ENCODE results near the gene TRMT11. TPM values are rescaled to one million over a fixed set of nuclear protein-coding genes. Genes with fewer than 3 reads are reported as not detected.

The TRMT11 gene
- total and polyA plus RNA-seq, 2 of the 13 experiments (the other 11 are each of a cell fraction or from before 2014, with no cell fraction given): 42.2 to 81.9 TPM

DNA sequence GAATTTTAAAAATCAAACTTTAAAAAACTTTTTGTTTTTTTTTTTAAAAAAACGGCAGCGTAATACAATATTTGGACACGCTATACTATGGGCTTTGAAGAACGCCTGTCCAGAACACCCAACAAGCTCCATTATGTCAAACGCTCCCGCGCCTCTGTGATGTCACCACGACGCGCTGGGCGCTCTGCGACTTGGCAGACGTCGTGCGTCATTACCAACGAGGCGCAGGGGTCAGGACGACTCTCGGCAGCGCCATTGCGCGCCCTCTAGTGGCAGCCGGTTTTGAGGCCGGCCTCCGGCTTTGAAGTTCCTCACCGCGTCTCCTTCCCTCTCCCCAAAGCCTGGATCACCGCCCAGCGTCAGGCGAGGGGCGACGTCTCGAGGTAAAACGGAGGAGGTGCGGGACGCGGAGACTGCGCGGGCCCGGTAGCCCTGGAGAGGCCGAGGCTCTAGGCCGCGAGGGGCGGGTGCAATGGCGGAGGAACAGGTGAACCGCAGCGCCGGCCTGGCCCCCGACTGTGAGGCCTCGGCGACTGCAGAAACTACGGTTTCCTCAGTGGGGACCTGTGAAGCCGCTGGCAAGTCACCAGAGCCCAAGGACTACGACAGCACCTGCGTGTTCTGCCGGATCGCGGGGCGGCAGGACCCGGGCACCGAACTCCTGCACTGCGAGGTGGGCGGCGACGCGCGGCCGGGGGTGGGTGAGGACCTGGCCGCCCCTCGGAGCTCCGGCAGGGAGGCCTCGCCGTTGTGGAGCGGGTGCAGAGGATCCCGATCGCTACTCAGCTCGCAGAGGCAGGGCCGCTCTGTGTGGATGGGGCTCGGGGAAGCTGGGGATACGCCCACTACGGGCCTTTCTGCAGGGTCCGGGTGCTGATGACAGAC is 29.6 kb upstream of the TRMT11 start, which contains the start of gene HINT3 (continued):
- TF ChIP-seq PHF5A (CRISPR knock-in tag; IDR thresholded peaks at IDR 0.05; ENCODE audit: low read depth, unreplicated experiment): peak; percentile 72
- TF ChIP-seq PLSCR1 (CRISPR knock-in tag; IDR thresholded peaks at IDR 0.05; ENCODE audit: borderline replicate concordance): no peak
- TF ChIP-seq ZNF570 (CRISPR knock-in tag; IDR thresholded peaks at IDR 0.05; ENCODE audit: borderline replicate concordance): peak; percentile 34; the same call in 1 of the 2 replicates
- no peak for TF ChIP-seq ZNF496 (CRISPR knock-in tag; IDR thresholded peaks at IDR 0.05; ENCODE audit: insufficient replicate concordance)
- TF ChIP-seq, protein P1, sequence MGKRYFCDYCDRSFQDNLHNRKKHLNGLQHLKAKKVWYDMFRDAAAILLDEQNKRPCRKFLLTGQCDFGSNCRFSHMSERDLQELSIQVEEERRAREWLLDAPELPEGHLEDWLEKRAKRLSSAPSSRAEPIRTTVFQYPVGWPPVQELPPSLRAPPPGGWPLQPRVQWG (CRISPR knock-in tag; IDR thresholded peaks at IDR 0.05; ENCODE audit: borderline replicate concordance, low read depth): no peak
- TF ChIP-seq IRF2 (CRISPR knock-in tag; IDR thresholded peaks at IDR 0.05): peak; percentile 96
- TF ChIP-seq ZNF331 (CRISPR knock-in tag; IDR thresholded peaks at IDR 0.05): peak; percentile 93
- TF ChIP-seq KMT2A (CRISPR knock-in tag; IDR thresholded peaks at IDR 0.05): peak; percentile 95
- TF ChIP-seq ZNF383 (CRISPR knock-in tag; IDR thresholded peaks at IDR 0.05; ENCODE audit: borderline replicate concordance): no peak
- peak; percentile 97 for TF ChIP-seq SIN3A (IDR thresholded peaks at IDR 0.05; ENCODE audit: borderline replicate concordance, low read depth, low read length)
- TF ChIP-seq NPAS2 (CRISPR knock-in tag; IDR thresholded peaks at IDR 0.05; ENCODE audit: borderline replicate concordance): no peak
- peak; percentile 98 for TF ChIP-seq ZNF816 (CRISPR knock-in tag; IDR thresholded peaks at IDR 0.05; ENCODE audit: borderline replicate concordance)
- TF ChIP-seq SP1 (IDR thresholded peaks at IDR 0.05): no peak
- TF ChIP-seq SP1 (CRISPR knock-in tag; IDR thresholded peaks at IDR 0.05): peak; percentile 76
- peak; percentile 55; the same call in 1 of the 2 replicates for TF ChIP-seq ZNF44 (CRISPR knock-in tag; IDR thresholded peaks at IDR 0.05)
- TF ChIP-seq, protein P2, sequence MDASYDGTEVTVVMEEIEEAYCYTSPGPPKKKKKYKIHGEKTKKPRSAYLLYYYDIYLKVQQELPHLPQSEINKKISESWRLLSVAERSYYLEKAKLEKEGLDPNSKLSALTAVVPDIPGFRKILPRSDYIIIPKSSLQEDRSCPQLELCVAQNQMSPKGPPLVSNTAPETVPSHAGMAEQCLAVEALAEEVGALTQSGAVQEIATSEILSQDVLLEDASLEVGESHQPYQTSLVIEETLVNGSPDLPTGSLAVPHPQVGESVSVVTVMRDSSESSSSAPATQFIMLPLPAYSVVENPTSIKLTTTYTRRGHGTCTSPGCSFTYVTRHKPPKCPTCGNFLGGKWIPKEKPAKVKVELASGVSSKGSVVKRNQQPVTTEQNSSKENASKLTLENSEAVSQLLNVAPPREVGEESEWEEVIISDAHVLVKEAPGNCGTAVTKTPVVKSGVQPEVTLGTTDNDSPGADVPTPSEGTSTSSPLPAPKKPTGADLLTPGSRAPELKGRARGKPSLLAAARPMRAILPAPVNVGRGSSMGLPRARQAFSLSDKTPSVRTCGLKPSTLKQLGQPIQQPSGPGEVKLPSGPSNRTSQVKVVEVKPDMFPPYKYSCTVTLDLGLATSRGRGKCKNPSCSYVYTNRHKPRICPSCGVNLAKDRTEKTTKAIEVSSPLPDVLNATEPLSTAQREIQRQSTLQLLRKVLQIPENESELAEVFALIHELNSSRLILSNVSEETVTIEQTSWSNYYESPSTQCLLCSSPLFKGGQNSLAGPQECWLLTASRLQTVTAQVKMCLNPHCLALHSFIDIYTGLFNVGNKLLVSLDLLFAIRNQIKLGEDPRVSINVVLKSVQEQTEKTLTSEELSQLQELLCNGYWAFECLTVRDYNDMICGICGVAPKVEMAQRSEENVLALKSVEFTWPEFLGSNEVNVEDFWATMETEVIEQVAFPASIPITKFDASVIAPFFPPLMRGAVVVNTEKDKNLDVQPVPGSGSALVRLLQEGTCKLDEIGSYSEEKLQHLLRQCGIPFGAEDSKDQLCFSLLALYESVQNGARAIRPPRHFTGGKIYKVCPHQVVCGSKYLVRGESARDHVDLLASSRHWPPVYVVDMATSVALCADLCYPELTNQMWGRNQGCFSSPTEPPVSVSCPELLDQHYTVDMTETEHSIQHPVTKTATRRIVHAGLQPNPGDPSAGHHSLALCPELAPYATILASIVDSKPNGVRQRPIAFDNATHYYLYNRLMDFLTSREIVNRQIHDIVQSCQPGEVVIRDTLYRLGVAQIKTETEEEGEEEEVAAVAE (CRISPR knock-in tag; IDR thresholded peaks at IDR 0.05; ENCODE audit: borderline replicate concordance): peak; percentile 60; the same call in 1 of the 2 replicates
- TF ChIP-seq KDM1A (CRISPR knock-in tag; IDR thresholded peaks at IDR 0.05): peak; percentile 40; the same call in 1 of the 2 replicates
- peak; percentile 91; the same call in 1 of the 2 replicates for TF ChIP-seq ZNF839 (CRISPR knock-in tag; IDR thresholded peaks at IDR 0.05; ENCODE audit: borderline replicate concordance)
- TF ChIP-seq ZNF367 (CRISPR knock-in tag; IDR thresholded peaks at IDR 0.05; ENCODE audit: borderline replicate concordance): 0 out of 2 replicates have a peak, but pooled peaks have one; percentile 49
- TF ChIP-seq KLF13 (CRISPR knock-in tag; IDR thresholded peaks at IDR 0.05): peak; percentile 88
- 0 out of 2 replicates have a peak, but pooled peaks have one; percentile 64 for TF ChIP-seq ZNF616 (CRISPR knock-in tag; IDR thresholded peaks at IDR 0.05; ENCODE audit: low read depth)
- TF ChIP-seq RNF2 (conservative IDR thresholded peaks at IDR 0.05; ENCODE audit: low read depth): peak; percentile 77
- no peak for TF ChIP-seq ZNF780A (CRISPR knock-in tag; IDR thresholded peaks at IDR 0.05)
- TF ChIP-seq ZNF772 (CRISPR knock-in tag; IDR thresholded peaks at IDR 0.05): peak; percentile 98

Measured in HepG2 (cell line).